CD4-positive, CD25-positive, alpha-beta regulatory T cell (primary cell): ENCODE measurements around the gene BRD7. TPM values are rescaled to one million over a fixed set of nuclear protein-coding genes. Genes with fewer than 3 reads are reported as not detected.
A peak's percentile ranks its signal among the peaks of the same experiment; 100 is the strongest.

Source experiments
- ATAC-seq, 2 donors: fragments of 150-1000 bp; cut with Tn5 transposase; one replicate each; pipeline ENCODE4 v1.10.0; 2021; ENCODE audit warnings: low read depth in 2 of 2, moderate number of reproducible peaks in 2 of 2, moderate library complexity in 1 of 2
- DNase-seq, 3 donors: peaks; one replicate each; pipeline versions ENCODE4 v3.0.0 to v3.0.0-alpha.2; 2012 to 2022; ENCODE audit warnings: mixed read lengths in 1 of 3
- H3K27ac ChIP-seq: one replicate; pipeline ENCODE4 v1.7.0; 2013; ENCODE audit warnings: mild to moderate bottlenecking, low read length; ENCODE audit not compliant: insufficient read depth, poor library complexity, severe bottlenecking
- H3K27me3 ChIP-seq: one replicate; pipeline ENCODE4 v1.7.0; 2013; ENCODE audit warnings: low read length; ENCODE audit not compliant: control insufficient read depth, insufficient read depth
- H3K36me3 ChIP-seq: one replicate; pipeline ENCODE4 v1.7.0; 2013; ENCODE audit warnings: mild to moderate bottlenecking, low read length, moderate library complexity; ENCODE audit not compliant: control insufficient read depth, insufficient read depth
- H3K4me1 ChIP-seq: 2 replicates; pipeline ENCODE4 v1.7.0; 2013; ENCODE audit warnings: mild to moderate bottlenecking, low read length; ENCODE audit not compliant: insufficient read depth, control insufficient read depth, poor library complexity, severe bottlenecking
- H3K4me3 ChIP-seq: one replicate; pipeline ENCODE4 v1.7.0; 2013; ENCODE audit warnings: low read depth, mild to moderate bottlenecking, low read length, moderate library complexity
- H3K9me3 ChIP-seq, 2 experiments: 1 replicate in 1 of 2; 2 replicates in 1 of 2; pipeline ENCODE4 v1.7.0; 2013; ENCODE audit warnings: low read length in 2 of 2, mild to moderate bottlenecking in 1 of 2, moderate library complexity in 1 of 2; ENCODE audit not compliant: control insufficient read depth in 2 of 2
- H3K27ac Mint-ChIP-seq, 3 donors: one replicate each; pipeline ENCODE4 v1.8.0; 2020 to 2022; ENCODE audit warnings: mild to moderate bottlenecking in 3 of 3, mixed read lengths in 3 of 3, moderate library complexity in 2 of 3
- H3K27me3 Mint-ChIP-seq: one replicate; pipeline ENCODE4 v1.8.0; 2022; ENCODE audit warnings: mild to moderate bottlenecking, mixed read lengths
- H3K36me3 Mint-ChIP-seq: one replicate; pipeline ENCODE4 v1.8.0; 2020; ENCODE audit warnings: mixed read lengths
- H3K4me1 Mint-ChIP-seq, 4 donors: one replicate each; pipeline ENCODE4 v1.8.0; 2020 to 2022; ENCODE audit warnings: mixed read lengths in 4 of 4, mild to moderate bottlenecking in 1 of 4
- H3K4me3 Mint-ChIP-seq, 4 donors: one replicate each; pipeline ENCODE4 v1.8.0; 2020 to 2022; ENCODE audit warnings: mild to moderate bottlenecking in 4 of 4, mixed read lengths in 4 of 4, moderate library complexity in 3 of 4
- H3K9me3 Mint-ChIP-seq, 7 donors: one replicate each; pipeline ENCODE4 v1.8.0; 2020 to 2022; ENCODE audit warnings: mixed read lengths in 7 of 7, mild to moderate bottlenecking in 3 of 7, moderate library complexity in 2 of 7
- polyA plus RNA-seq, 4 donors: library from polyadenylated mRNA; unstranded; fragments of 300-500 nt; fragmentation: Illumina TruSeq; gene quantifications; one replicate each; pipeline ENCODE4 v1.2.3, GENCODE V29; 2021
- total RNA-seq: library from RNA; stranded (reverse); gene quantifications from one replicate; pipeline ENCODE4 v1.2.3, GENCODE V29; 2022

Gene BRD7
- total and polyA plus RNA-seq, 5 donors from 2014 or later: 23.3 to 88.6 (median 37.4) TPM

- Mint-ChIP-seq H3K36me3 (peaks cover 24% of the 10 kb centered on the region), H3K4me1 (peaks cover 16 to 91% (median 59%) of the 10 kb centered on the region in 4 donors), H3K9me3 (no peaks in the 10 kb centered on the region), H3K4me3 (peak overlapping the region; percentile 91 to 98 (median 96)), H3K27ac (peak overlapping the region; percentile 87 to 100 (median 99)), H3K27me3 (no peaks in the 10 kb centered on the region)
- DNase-seq (no peak), ATAC-seq (no peak)
- H3K27ac ChIP-seq: peak overlapping the region; percentile 87
- no peaks in the 10 kb centered on the region for H3K9me3 ChIP-seq
- no peaks in the 10 kb centered on the region for H3K27me3 ChIP-seq
- peaks cover 96% of the 10 kb centered on the region for H3K4me1 ChIP-seq
- H3K4me3 ChIP-seq: peak overlapping the region; percentile 30
- no peaks in the 10 kb centered on the region for H3K36me3 ChIP-seq
These were observed 99.6 kb downstream of the BRD7 start for GRCh38 chr16:50269061-50269705.

GRCh38 chr16:50268352-50268751, 100.4 kb downstream of the BRD7 start:
- no peaks in the 10 kb centered on the region for H3K9me3 Mint-ChIP-seq
- no peaks in the 10 kb centered on the region for H3K9me3 ChIP-seq
- peaks cover 88% of the 10 kb centered on the region for H3K4me1 ChIP-seq
- peak overlapping the region; percentile 98 for H3K4me3 ChIP-seq
- peaks cover 23% of the 10 kb centered on the region for H3K36me3 Mint-ChIP-seq
- DNase-seq (peak in 1 of 3 donors; percentile 46), ATAC-seq (no peak)
- peak overlapping the region; percentile 87 for H3K27ac ChIP-seq
- no peaks in the 10 kb centered on the region for H3K27me3 Mint-ChIP-seq
- peak overlapping the region; percentile 91 to 98 (median 96) for H3K4me3 Mint-ChIP-seq
- peak overlapping the region; percentile 87 to 100 (median 93) for H3K27ac Mint-ChIP-seq
- H3K36me3 ChIP-seq: no peaks in the 10 kb centered on the region
- H3K4me1 Mint-ChIP-seq: peaks cover 17 to 88% (median 55%) of the 10 kb centered on the region in 4 donors
- H3K27me3 ChIP-seq: no peaks in the 10 kb centered on the region

GRCh38 chr16:50267651-50268050, 101.1 kb downstream of the BRD7 start:
- Mint-ChIP-seq H3K36me3 (peaks cover 19% of the 10 kb centered on the region), H3K4me1 (peaks cover 17 to 81% (median 50%) of the 10 kb centered on the region in 4 donors), H3K27me3 (no peaks in the 10 kb centered on the region), H3K4me3 (peak overlapping the region; percentile 95 to 98 (median 98)), H3K27ac (peak overlapping the region; percentile 87 to 97 (median 95)), H3K9me3 (no peaks in the 10 kb centered on the region)
- DNase-seq (peak; percentile 18 to 76 (median 36)), ATAC-seq (peak in 1 of 2 donors; percentile 17)
- H3K36me3 ChIP-seq: no peaks in the 10 kb centered on the region
- H3K4me1 ChIP-seq: peaks cover 81% of the 10 kb centered on the region
- H3K27ac ChIP-seq: peak overlapping the region; percentile 87
- H3K4me3 ChIP-seq: peak overlapping the region; percentile 98
- no peaks in the 10 kb centered on the region for H3K27me3 ChIP-seq
- H3K9me3 ChIP-seq: no peaks in the 10 kb centered on the region

GRCh38 chr16:50267151-50267631, 101.6 kb downstream of the BRD7 start:
- Mint-ChIP-seq H3K4me3 (peak overlapping the region; percentile 95 to 98 (median 98)), H3K27ac (peak overlapping the region; percentile 87 to 97 (median 95)), H3K9me3 (no peaks in the 10 kb centered on the region), H3K36me3 (peaks cover 14% of the 10 kb centered on the region), H3K4me1 (peaks cover 17 to 76% (median 45%) of the 10 kb centered on the region in 4 donors), H3K27me3 (no peaks in the 10 kb centered on the region)
- no peaks in the 10 kb centered on the region for H3K9me3 ChIP-seq
- peak overlapping the region; percentile 87 for H3K27ac ChIP-seq
- H3K4me1 ChIP-seq: peaks cover 76% of the 10 kb centered on the region
- DNase-seq (peak in 1 of 3 donors; percentile 18), ATAC-seq (no peak)
- peak overlapping the region; percentile 98 for H3K4me3 ChIP-seq
- no peaks in the 10 kb centered on the region for H3K27me3 ChIP-seq
- H3K36me3 ChIP-seq: no peaks in the 10 kb centered on the region

GRCh38 chr16:50266337-50267091, 102.3 kb downstream of the BRD7 start, which contains the start of gene ADCY7:
TSS of gene ADCY7 (plus strand) at chr16:50266551. CDS start at chr16:50288180, 21,629 bp downstream.
- peaks cover 17 to 70% (median 41%) of the 10 kb centered on the region in 4 donors for H3K4me1 Mint-ChIP-seq
- H3K4me3 Mint-ChIP-seq: peak within 1 kb of the TSS; percentile 95 to 98 (median 98)
- peak; percentile 96 to 97 for ATAC-seq
- Histone ChIP-seq H3K4me1 (peaks cover 70% of the 10 kb centered on the region), H3K27me3 (no peaks in the 10 kb centered on the region), H3K4me3 (peak within 1 kb of the TSS; percentile 98), H3K27ac (peak within 1 kb of the TSS; percentile 87), H3K36me3 (no peaks in the 10 kb centered on the region), H3K9me3 (no peaks in the 10 kb centered on the region)
- no peaks in the 10 kb centered on the region for H3K27me3 Mint-ChIP-seq
- H3K9me3 Mint-ChIP-seq: no peaks in the 10 kb centered on the region
- peak; percentile 72 to 92 (median 76) for DNase-seq
- peak within 1 kb of the TSS; percentile 87 to 97 (median 95) for H3K27ac Mint-ChIP-seq
- H3K36me3 Mint-ChIP-seq: peaks cover 14% of the 10 kb centered on the region

Other genes with a start within 250 kb of the BRD7 start
- 19.7 TPM for gene TENT4B, start 215.7 kb downstream of the BRD7 start, total RNA-seq
- gene TENT4B, start 215.7 kb downstream of the BRD7 start, polyA plus RNA-seq: 1 to 10 TPM; 3.5 to 4.2 (median 3.5) TPM
- 233 TPM for gene ADCY7, start 102.4 kb downstream of the BRD7 start, total RNA-seq
- gene ADCY7, start 102.4 kb downstream of the BRD7 start, polyA plus RNA-seq: 10 to 100 TPM; 33.1 to 52.3 (median 46.6) TPM
- gene NKD1, start 179.4 kb upstream of the BRD7 start, total RNA-seq: 2.4 TPM
- under 1 TPM in 3 of 4 donors, not detected in 1; 0.10 to 0.76 (median 0.54) TPM for gene NKD1, start 179.4 kb upstream of the BRD7 start, polyA plus RNA-seq